HG03442 (cell line): ENCODE measurements around the gene C1orf226.

Experiments used
- ATAC-seq: cut with Tn5 transposase; IDR thresholded peaks from one replicate; pipeline ENCODE4 v1.9.1; 2021; ENCODE audit warnings: mild to moderate bottlenecking, moderate library complexity; ENCODE audit not compliant: unreplicated experiment

Gene C1orf226

DNA sequence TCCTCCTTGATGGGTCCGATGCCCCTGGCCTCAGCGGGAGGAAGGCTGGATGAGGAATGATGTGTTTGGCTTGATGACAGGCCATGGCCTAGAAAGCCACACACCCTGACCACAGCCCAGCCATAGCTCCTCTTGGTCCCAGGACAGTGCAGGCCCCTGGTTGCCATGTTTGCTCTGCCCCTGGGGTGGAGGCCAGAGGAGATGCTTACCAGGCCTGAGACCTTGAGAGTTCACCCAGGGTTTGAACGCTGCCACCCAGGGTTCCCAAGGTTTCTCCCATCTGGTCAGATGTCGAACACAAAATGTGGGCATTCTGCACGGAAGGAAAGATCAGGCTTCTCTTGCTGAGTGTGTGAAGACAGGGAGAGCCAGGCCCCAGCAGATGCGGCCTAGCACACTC lies 2.6 kb downstream of the C1orf226 start:
- ATAC-seq, result no peak

DNA sequence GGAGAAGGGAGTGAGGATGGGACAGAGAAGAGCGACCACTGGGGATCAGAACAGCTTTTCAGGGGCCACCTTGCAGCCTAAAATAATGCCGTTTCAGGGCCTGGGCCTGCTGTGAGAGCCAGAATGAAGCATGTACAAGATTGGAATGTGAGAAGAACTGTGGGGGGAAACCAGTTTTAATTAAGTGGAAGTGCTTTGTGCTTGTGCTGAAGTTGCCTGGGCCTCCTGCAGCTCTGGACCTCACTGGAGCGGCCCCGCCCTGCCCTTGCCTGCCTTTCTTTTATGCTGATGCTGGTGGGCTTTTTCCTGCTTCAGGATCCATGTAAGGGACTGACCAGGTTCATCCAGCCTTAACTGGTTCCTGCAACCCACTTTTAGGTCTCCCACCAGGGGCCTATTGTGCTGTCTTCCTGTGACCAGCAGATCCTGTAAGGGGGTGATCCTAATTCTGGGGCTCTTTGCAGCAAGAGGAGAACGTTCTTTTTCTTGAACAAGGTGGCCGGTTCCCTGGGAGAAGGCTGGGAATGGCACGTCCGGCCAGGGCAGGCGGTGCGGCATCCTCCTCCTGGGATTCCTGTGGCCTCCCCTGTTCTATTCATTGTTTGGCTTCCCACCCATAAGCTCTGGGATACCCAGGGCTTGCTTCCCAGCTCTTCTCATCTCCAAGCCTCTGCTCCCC lies 3.2 kb downstream of the C1orf226 start:
- no peak for ATAC-seq

DNA sequence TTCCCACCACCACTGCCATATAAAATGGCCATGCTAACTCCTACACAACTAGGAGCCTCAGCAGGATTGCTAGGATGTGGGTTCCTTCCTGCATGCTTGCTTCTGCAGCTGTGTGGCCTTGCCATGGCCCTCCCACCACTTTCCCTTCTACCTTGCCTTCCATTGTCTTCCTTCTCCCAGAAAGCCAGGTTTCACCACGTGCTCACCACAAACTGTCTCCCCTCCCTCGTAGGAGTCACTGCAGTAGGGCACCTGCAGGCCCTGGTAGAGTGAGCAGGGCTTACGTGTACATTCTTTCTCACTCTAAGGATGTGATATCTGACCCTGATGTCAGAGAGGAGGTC lies 3.7 kb downstream of the C1orf226 start:
- ATAC-seq, result no peak

DNA sequence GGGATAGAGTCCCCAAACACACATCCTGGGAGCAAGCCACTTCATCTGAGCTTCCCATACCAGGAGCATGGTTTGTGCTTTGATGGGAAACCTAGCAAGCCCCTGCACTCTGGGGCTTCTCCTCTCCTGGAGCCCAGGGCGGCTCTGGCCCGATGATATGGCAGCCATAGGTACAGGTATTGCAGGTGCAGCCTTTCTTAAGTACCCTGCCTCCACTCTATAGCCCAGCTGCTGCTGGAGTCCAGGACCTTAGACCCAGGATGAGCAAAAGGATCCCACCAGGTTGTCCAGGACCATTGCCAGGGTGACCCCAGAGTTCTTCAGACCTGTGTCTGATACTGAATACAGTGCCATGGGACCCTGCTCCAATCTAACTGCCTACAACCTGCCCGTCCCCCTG lies 4.2 kb downstream of the C1orf226 start:
- ATAC-seq, result no peak

DNA sequence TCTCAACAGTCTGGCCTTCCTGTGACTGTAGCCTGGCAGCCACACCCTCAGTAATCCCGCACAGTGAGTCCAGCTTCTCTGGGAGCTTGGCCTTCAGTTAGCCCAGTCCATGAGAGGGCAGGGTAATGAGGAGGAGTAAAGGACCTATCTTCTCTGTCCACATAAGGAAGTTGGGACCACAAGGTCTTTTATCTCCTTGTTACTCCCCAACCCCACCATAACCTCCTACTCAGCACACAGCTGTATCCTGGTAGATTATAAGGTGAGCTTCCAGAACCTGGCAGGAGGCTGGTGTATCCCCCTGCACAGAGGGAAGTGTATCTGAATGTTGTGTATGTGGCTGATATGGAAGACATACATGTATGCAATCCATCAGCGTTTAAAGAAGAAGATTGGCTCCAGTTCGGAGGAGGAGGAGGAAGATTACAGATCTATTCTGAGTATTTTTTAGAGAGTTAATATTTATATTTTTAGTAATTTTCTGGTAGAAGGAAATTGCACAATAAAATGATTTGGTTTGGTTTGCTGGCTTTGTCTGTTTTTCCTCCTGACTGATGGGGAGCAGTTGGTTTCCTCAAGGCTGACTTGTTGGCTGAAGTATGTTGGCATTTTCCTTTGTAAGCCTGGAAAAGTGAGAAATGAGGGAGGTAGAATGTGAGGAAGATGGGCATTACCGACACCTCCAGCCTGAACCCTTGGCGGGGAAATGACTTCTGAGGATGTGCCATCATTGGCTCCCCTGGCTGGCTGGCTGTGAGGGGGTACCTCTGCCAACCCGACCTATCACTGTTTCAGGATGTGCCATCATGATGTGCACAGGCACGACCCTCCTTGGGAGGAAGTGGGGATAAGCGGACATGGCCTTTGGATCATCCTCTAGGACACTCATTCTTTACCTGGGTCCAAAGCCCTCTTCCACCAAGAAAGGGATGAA lies 5.0 kb downstream of the C1orf226 start:
- ATAC-seq, result no peak

DNA sequence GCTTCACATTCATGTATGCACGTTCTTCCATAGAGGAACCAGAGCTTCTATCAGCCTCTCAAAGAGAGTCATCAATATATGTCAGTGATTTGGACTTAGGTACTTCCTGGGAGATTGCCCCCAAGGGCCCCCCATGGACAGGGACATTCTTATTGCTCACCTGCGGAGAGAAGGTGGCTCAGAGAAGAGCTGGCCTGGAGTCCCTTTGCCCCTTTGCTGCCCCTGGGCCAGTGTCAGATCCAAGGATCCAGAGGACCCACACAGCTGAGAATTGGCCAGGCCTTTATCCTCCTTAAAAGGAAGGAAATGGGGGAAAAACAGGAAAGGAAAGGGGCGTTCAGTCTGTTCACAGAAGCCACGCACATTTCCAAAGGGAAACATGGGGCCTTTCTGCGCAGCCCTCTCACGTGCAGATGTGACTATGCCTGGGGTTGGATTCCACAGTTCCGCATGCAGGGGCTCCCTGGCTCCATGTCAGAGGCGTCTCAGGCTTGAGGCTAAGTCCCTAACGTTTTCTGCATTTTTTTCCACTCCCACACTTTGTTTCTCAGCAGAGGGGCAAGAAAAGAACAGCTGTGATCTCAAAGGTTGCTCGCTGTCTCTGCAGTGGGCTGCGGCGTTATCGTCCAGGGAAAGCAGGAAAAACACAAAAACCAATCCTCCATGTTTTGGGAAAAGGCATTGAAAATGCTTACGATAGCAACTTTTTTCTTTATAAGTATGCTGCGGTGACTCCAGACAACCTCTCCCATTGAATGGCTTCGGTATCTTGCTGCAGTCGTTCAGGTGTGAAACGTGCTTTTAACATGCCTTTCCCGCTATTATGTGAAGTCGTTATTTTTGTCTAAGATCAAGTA lies 5.9 kb downstream of the C1orf226 start:
- no peak for ATAC-seq

DNA sequence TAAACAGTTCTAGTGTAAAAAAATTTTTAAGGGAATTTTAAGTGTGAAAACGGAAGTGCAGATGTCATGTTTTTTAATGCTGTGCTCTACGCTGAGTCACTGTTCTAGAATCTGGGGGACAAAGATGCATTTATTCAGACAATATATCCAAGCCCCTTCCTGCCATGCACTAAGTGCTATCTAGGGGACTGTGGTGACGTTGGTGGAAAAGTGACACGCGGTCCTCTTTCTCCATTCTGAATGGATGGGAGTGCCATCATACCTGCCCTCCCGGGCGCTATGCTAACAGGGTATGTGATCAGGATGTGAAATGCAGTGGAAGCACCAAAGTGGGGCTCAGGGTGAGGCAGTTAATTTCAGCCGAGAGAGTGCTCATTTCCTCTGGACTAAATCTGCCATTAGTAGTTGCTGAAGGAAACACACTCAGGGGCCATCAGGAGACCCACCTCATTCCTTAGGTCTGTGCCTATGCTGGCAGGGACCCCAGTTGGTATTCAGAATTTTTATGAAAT lies 6.6 kb downstream of the C1orf226 start:
- no peak for ATAC-seq

DNA sequence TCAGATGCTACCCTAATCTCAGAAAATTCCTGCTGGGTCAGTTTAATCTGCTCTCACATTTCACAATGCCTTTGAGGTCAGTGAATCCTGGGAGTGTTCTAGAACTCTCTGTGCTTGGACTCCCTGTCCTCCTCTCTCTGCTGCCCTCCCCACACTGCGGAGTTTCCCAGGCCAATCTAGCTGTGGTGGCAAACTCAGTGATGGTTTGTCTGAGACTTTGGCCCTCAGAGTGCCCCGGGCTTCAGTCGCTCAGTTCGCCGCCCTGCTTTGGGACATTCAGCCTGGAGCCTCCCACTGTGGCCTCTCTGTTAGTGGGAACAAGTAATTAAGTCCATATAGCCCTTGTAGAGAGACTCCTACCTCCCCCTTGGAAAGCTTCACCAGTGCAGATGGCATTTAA lies 7.1 kb downstream of the C1orf226 start:
- ATAC-seq, result no peak

DNA sequence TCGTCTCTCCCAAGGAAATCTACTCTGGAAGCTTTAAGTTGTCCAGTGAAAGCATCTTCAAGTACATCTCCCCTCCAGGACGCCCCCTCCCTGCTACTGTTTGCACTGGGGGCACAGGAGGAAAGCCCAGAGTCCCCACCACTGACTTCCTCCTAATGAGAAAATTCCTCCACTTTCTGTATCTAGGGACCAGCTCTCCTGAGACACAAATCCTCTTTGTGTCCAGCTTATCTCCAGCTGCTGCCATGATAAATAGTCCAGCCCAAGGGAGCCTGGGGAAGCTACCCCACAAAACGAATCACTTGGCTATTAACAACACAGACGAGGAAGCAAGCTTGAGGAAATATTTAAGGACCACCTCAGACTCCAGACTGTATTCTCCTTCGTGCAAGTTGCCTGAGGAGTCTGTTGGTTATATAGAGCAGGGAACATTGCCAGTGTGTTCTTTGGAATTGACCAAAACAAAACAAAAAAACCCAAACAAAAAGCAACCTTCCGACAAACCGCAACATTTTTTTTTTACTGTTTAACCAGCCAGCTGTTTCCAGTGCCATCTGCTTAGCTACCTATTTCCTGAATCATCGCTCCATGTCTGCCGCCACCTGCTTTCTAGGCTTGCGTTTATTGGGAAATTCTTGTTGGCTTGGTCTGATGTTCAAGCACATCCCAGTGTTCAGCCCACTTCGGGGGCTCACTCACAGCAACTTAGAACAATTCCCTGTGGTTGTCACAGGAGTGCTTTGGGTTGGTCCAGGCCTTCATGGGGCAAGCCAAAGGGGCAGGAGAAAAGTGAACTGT lies 7.7 kb downstream of the C1orf226 start:
- ATAC-seq, result no peak

DNA sequence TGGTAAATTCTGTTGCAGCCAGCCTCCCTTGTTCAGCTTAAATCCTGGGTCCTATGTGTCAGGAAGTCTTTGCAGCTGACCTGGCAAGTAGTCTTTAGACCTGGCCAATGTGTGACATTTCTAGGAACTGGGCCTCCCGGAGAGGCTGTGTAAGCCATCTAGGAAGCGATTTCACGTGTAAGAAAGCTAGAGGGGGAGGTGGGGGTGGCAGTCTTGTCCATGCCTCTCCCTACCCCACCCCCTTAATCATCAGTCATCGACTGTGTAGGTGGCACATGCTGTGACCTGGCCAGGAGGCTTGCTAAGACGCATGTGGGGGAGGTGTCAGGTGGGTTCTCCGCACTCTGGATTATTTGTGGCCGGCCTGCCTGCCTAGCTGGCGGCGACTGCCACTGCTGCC lies 8.4 kb downstream of the C1orf226 start:
- ATAC-seq, result no peak

DNA sequence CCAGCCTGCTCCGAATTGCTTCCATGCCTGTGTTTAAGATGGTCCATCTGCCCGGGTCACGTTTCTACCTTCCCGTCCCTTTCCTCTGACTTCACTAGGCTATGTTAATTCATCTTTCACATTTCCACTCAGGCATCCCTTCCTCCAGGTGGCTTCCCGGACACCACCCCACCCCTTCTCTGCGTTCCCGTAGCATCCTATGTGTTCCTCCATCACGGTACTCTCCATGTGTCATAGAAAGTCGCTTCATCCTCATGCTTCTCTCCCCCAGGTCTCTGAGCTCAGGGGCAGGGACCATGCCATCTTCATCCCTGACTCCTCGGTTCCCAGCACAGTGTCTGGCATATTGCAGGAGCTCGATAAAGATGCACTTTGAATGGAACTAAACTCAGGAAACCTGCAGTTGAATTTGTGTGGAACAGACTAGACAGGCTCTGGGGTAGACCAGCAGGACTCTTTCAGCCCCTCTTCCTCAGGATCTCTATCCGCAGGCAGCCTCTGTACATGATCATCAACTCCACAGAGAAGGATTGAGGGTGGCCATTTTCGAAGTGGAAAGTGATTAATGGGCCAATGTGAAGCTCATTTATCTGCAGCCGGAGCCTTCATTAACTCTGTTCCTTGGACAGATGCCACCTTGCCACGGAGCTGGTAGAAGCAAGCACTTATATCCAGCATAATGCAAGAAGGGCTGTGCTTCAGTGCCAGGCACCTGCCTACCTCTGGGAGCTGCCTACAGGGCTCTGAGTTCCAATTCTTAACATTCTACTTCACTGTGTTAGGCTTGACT lies 9.1 kb downstream of the C1orf226 start:
- no peak for ATAC-seq

DNA sequence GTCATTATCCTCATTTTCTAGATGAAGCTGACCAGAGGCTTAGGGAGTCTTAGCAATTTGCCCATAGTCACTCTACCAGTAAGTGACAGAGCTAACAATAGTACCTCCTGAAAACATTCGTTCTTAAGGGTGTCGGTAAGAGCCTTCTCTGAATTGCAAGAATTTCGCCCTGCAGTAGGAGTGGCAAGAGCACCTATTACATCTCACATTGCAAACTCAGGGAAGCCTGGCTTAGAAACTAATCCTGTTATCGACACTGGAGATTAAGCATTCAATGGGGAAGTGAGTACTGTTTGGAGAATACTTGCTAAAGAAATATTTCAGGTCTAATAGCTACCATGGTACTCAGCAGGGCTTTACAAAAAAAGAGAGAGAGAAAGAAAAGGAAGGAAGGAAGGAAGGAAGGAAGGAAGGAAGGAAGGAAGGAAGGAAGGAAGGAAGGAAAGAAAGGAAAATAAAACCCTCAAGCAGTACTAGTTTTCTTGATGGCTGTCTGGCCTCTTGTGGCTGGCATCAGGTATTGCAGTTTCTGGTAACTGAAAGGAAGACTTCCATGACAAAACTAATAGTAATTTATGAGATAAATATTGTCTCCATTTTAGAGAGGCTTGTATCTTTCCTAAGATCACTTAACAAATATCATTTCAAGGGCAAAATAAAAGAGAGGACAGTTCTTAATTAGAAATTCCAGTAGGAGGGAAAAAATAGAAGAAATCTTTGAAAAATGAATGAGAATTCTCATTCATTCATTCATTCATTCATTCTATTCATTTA lies 10.4 kb downstream of the C1orf226 start:
- no peak for ATAC-seq

DNA sequence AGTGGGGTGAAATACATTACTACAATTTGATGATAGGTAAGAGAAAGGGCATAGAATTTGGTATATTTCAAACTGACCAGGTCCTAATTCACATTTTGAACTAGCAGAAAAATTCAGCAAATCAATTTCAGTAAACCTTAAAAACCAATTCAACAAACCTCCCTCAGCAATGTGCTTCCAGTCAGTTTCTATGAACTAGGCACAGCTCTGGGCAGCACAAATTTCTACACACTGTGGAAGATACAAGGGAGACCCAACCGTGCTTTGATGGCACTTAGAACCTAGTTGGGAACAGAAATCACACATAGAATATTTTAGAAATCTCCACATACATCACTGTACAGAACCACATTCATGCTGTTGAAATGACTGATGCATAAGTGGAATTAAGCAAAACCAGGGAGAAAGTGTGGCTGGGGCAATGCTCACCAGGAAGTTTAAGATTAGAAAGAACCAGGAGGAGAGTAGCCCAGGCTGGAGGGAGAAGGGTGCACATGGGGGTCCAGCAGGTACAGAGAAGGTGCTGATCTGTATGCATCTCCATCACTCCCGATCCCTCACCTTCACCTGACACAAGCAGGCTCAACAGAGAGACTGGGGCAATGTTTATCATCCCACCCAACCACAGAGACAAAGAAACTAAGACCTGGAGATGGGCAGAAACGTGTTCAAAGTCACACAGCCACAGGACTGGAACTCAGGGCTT lies 14.8 kb downstream of the C1orf226 start:
- no peak for ATAC-seq

DNA sequence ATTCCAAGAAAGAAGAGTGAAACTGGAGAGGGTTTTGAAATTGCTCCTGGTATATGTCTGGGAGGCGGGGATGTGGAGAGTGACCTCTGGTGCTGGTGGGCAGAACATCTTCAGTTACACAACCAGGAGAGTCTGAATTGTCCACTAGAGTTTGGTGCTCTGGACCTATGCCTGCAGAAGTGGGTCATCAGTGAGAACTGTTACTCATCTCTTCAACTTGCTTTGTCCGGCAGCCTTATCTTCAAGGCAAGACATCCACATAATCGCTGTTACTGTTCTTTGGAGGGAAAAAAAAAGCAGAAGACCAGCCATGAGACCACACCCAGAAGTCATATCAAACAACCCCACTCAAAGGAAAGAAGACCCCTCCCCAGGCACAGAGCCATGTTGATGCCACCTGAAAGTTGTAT lies 15.5 kb downstream of the C1orf226 start:
- ATAC-seq, result no peak

DNA sequence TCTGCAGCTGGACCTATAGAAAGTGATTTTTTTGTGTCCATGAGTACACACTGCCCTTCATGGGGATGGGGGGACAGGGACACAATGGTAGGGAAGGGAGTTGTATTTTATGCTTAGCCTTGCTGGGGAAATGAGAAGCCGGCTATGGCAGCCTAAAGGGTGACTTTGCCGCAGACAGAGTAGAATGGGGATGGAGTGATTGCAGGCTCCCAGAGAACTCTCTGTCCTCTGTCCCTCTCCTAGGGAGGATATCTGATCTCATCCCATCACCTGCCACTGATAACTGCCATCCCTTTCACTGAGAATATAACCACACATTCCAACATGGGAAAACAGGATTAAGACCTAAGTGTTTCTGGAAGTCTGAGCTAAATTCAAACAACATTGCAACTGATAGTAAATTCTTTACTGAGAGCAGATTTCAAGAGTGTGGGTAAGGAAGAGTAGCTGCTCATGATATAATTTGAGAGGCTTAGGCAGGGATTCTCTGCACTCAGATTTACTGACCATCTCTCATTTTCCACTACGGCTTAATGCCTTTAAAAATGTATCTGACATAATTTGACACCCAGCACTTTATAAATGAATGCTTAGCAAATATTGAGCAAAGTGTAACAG lies 16.5 kb downstream of the C1orf226 start:
- no peak for ATAC-seq

DNA sequence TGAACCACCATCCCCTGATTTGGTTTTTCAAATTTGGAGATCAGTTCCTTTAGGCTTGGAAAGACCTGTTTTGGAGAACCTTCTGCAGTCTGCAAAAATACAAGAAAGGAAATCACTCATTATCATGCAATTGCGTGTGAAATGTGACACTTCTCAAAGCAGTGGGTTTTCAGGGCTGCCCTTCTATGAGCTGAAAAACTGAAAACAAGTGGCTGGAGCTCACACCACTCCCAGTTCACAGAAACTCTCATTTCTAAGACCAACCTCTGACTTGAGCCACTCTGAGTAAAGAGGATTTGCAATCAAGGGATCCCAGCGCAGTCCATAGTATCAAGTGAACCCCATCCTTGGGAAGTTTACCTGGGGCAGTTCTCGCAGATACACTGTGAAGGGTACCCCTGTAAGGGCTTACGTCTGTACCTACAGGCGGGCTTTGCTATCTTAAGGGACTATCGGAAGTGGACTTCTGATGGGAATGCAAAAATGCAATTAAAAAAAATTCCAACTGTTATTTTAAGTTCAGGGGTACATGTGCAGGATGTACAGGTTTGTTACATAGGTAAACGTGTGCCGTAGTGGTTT lies 17.6 kb downstream of the C1orf226 start:
- no peak for ATAC-seq

DNA sequence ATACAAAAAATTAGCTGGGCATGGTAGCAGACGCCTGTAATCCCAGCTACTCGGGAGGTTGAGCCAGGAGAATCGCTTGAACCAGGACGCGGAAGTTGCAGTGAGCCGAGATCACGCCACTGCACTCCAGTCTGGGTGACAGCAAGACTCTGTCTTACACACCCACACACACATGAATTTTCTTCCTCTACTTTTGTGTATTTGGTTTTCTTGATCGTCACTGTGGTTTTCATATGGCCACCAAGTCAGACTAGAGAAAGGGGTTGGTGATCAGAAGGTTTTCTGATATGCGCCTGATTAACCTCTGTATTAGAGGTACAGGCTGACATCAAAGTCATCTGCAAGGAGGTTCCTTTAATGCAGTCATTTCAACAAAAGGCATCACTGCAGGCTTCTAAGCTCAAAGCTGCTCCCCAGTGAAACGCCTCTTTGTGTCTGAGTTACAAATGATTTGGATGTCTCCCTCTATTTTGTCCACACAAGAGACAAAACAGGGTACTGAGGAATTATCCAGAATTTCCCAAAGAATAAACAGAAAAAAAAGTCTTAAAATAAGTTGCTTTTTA lies 19.3 kb downstream of the C1orf226 start:
- ATAC-seq, result no peak
